Spleen (tissue), 7 donors: ENCODE results near the gene PEX11A.

ENCODE experiments used
- CTCF ChIP-seq, 11 experiments: fragments of 200-600 bp in 7 of 11; fragments of 450-650 bp in 4 of 11; sonication (generic) in 4 of 11; IDR thresholded peaks in 8 of 11; conservative IDR thresholded peaks in 3 of 11; 1 replicate in 7 of 11; 2 replicates in 4 of 11; pipeline versions ENCODE4 v1.4.0 to v1.8.0; 2016 to 2021; ENCODE audit warnings: antibody characterized with exemption in 11 of 11, inconsistent platforms in 4 of 11, mild to moderate bottlenecking in 1 of 11
- POLR2A ChIP-seq, 3 donors: fragments of 450-650 bp; IDR thresholded peaks; one replicate each; pipeline ENCODE4 v1.5.1; 2017; ENCODE audit warnings: antibody characterized with exemption in 3 of 3, mild to moderate bottlenecking in 1 of 3
- donor health status: DM: no; HTN: no; CAD: no; lungs with moderate emphysema.
- donor health status: DM: no; HTN: no; CAD: no.
- donor health status: DM: no; HTN: no; CAD: no.

DNA sequence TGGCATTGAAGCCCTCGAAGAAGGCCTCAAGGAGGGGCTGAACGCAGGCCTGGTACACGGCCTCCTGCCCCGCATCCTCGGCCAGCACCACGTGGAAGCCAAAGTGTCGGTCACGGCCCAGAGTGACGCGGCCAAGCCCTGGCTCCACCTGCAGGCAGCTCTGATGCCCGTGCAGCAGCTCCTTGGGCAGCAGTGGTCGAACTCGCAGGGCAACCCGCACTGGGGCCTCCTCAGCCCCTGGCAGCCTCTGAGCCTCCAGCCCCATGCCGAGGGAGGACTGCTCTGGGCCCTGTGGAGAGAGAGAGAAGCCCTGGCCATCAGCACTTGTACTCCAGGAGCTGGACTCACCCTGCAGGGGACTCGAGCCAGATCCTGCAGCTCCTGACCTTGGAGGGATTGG, 37.9 kb downstream of the PEX11A start:
- no peak for TF ChIP-seq POLR2A (IDR thresholded peaks at IDR 0.05)
- TF ChIP-seq CTCF (IDR thresholded peaks at IDR 0.05 in 8 of 11, conservative IDR thresholded peaks at IDR 0.05 in 3 of 11), result no peak
